Amygdala (tissue), 56 donors: ENCODE measurements around the gene CNIH4.
"Not testable (repeated sequence)": the region's sequence is repeated elsewhere in the genome, so short reads cannot be mapped to it uniquely, and the experiment has no call there.

ENCODE experiments used
- DNase-seq, 56 donors: peaks; one replicate each; lab custom pipeline; 2025; lab: John Stamatoyannopoulos, UW

Gene CNIH4

DNA sequence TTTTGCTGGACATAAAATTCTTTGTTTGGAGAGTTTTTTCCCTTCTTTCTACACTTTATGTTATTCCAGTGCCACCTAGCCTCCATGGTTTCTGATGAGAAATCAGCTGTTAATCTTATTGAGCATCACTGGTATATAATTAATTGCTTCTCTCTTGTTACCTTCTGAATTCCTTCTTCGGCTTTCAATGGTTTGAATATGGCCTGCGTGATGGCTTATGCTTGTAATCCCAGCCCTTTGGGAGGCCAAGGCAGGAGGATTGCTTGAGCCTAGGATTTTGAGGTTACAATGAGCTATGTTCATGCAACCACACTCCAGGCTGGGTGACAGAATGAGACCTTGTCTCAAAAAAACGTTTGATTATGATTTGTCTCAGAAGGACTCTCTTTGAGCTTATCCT lies 13.0 kb upstream of the CNIH4 start:
- DNase-seq: no peak

DNA sequence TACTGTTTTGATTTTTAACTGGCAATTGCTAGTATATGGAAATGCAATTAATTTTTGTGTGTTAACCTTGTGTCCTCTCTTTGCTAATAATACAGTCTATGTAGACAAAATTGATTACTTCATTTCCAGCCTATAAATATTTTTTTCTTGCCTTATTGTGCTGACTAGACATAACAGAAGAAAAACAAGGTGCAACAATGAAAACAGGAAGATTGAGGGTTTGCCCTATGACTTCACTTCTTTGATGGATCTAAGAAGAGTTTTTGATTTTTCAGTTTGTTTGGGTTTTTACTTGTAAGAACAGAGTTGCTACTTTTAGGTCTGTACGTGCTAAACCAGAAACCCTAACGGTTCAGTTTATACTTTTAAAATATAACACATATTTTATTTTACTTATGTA lies 8.5 kb upstream of the CNIH4 start:
- DNase-seq: no peak

DNA sequence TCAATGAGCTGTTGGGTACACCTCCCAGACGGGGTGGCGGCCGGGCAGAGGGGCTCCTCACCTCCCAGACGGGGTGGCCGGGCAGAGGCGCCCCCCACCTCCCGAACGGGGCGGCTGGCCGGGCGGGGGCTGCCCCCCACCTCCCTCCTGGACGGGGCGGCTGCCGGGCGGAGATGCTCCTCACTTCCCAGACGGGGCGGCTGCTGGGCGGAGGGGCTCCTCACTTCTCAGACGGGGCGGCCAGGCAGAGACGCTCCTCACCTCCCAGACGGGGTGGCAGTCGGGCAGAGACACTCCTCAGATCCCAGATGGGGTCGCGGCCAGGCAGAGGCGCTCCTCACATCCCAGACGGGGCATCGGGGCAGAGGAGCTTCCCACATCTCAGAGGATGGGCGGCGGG lies 7.0 kb upstream of the CNIH4 start:
- not testable (repeated sequence) for DNase-seq

DNA sequence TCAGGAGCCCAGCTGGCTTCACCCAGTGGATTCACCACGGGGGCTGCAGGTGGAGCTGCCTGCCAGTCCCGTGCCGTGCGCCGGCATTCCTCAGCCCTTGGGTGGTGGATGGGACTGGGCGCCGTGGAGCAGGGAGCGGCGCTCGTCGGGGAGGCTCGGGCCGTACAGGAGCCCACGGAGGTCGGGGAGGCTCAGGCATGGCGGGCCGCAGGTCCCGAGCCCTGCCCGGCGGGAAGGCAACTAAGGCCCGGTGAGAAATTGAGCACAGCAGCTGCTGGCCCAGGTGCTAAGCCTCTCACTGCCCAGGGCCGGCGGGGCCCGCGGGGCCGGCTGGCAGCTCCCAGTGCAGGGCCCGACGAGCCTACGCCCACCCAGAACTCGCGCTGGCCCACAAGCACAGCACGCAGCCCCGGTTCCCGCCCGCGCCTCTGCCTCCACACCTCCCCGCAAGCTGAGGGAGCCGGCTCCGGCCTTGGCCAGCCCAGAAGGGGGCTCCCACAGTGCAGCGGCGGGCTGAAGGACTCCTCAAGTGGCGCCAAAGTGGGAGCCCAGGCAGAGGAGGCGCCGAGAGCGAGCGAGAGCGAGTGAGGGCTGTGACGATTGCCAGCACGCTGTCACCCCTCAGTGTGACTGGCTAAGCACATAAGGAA lies 4.1 kb upstream of the CNIH4 start:
- not testable (repeated sequence) for DNase-seq

DNA sequence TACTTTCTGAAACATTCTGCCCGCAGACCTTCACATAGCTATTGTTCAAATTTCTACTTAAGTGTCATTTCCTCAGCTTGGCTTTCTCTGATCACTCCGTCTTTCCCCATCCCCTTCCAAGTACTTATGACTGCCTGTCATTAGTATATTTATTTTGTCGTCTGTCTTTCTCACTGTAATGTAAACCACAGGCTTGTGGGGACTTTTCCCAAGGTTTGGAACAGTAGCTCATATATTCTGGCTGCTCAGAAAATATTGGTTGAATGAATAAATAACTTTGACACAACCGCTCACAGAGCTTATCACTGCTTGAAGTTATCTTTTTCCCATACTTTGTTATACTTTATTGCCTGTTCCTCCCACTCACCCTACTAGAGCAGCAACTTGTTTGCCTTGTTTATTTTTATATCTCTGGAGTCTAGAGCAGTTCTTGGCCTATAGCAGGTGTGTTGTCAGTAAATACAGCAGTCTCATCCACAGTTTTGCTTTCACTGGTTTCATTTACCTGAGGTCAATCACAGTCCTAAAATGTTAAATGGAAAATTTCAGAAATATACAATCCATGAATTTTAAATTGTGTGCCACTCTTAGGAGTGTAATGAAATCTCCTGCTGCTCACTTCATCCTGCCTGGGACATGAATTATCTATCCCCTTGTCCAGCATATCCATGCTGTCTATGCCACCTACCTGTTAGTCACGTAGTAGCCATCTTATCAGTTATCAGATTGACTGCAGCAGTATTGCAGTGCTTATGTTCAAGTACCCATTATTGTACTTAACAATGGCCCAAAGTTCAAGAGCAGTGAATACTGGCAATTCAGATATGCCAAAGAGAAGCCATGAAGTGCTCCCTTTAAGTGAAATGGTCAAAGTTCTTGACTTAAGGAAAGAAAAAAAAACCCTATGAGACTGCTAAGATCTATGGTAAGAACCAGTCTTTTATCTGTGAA lies 2.4 kb upstream of the CNIH4 start:
- no peak for DNase-seq

DNA sequence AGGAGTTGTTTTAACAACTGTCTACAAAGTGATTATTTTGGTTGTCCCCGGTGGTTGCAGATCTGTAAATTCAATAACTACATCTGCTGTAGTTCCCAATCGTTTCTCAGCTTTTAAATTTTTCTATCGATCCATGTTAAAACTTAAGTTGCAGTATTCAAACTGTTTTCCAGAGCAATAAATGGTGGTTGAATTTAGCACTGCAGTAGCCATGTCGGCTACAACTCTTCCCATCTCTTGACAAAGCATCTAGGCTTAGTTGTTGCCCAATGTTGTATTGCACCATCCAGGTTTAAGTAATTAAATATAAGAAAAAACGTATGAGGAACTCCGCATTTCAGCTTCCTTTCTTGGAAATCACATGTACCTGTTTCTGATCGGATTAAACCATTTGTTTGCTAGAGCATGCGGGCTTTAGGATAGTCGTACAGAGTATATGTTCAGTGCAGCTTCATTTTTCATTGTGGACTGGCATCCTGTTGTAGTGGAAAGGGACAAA lies 996 bp downstream of the CNIH4 start:
- no peak for DNase-seq

DNA sequence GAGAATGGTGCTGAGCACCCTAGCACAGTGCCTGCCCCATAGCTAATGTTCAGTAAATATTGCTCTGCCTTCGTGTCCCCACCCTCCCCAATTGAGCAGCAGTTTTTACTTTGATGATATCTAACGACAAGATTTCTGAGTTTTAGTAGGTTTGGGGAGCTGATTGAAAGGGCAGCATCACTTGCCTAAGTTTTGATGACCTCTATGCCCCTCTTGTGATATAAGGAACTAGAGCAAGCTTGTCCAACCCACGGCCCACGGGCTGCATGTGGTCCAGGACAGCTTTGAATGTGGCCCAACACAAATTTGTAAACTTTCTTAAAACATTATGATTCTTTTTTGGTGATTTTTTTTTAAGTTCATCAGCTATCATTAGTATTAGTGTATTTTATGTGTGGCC lies 1.6 kb downstream of the CNIH4 start:
- no peak for DNase-seq

DNA sequence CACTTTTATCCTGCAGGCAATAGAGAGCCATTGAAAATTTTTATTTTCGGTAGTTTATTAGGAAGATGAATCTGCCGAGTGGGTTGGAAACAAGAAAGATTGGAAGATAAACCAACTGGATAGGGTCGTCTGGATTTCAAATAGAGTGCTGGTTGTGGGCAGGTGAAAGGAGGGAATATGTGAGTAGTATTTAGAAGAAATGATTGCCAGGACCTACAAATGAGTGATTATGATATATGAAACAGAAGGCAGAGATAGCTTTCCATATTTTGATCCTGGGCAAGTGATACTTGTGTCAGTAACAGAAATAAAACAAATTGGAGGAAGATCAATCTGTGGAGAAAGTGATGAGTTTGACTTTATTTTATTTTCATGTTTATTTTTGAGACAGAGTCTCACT lies 2.5 kb downstream of the CNIH4 start:
- DNase-seq: no peak

DNA sequence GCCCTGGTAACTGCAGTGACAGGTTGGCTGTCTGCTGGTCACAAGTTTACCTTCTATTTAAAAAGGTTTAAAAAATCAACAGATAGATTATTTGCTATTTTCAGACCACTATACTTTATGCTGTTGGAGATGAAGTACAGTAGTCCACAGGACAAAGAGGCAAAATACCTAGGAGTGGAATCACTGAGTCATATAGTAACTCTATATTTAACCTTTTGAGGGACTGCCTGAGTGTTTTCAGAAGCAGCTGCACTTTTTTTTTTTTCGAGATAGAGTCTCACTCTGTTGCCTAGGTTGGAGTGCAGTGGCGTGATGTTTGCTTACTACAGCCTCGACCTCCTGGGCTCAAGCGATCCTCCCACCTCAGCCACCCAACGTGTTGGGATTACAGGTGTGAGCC lies 11.7 kb downstream of the CNIH4 start:
- DNase-seq: no peak

DNA sequence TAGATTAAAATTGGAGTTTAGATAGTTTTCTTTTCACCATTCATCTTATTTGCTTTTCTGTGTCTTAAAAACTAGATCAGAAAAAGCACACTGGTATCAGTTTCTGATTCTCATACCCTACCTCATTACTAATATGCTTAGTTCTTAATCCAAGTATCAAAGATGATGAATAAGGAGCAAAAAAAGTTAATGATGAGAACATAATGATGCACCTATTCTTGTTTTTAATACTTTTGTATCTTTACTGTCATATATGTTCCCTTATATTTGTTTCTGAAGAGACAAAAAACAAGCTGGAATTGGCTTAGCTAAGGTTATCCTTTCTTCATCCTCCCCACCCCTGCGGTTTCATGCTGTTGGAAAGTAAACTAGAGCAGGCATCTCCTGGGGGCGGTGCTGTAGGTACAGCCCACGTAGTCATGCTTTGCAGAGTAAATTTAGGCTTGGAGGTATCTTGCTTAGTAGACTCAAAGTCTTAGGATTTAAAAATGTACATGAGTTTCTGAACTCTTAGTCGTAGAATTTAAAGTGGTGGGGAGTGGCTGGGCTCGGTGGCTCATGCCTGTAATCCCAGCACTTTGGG lies 16.4 kb downstream of the CNIH4 start:
- DNase-seq: no peak

DNA sequence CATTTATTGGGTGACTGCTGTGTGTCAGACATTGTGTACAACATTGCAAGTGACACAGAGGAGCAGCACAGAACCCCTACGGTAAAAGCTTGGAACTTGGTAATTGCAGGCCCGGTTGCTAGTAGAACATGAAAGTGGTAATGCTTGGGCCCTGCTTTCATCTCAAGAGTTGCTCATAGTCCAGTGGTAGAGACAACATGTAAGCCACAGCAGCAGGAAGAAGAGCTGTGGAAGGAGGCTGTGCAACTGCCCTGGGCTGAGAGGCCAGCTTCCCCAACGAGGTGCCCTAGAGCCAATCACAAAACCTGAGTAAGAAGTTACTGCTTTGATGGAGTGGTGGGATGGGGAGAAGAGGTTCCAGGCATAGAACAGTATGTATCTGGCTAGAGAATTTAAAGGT lies 18.4 kb downstream of the CNIH4 start:
- DNase-seq: no peak

DNA sequence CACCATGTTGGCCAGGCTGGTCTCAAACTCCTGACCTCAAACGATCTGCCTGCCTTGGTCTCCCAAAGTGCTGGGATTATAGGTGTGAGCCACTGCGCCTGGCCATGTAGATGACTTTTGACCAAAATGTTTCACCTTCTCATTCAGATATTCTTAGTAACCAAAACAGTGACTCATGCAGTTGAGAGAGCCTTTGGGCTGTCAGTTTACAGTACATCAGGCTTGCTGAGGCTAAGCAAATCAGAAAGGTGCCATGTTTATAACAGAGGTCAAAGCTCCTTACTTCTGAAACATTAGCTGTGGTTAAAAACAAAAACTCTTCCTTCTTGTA lies 21.0 kb downstream of the CNIH4 start:
- no peak for DNase-seq

DNA sequence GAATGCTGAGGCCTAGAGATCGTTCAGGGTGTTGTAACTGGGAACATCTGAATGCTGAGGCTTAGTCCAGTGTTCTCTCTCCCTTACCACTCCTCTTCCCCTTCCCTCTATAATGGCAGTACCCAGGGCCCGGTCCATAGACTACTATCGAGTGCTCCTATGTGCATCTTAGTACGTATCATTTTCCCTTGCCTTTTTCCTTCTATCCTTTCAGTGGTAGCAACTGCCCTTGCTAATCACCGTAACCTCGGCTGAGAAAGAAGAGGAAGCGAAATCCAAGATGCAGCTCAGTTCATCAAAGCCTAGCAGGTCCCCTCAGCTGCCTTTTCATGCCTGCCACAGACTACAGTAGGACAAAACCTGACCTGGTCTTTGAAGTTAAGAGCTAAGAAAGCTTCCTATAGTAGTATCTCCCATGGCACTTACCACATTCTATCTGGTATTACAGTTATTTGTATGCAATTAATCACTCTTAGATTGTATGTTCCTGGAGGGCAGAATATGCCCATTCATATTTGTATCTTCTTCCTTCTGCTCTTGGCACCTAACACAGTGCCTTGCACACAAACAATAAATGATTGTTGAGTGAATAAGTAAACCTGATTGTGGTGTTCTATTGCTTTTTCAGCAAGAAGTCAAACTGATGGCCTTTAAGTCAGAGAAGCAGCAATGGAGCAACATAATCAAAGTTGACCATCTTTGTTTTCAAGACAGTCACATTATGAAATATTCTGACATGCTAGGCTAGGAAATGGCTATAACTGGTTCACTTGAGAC lies 22.4 kb downstream of the CNIH4 start:
- no peak for DNase-seq

DNA sequence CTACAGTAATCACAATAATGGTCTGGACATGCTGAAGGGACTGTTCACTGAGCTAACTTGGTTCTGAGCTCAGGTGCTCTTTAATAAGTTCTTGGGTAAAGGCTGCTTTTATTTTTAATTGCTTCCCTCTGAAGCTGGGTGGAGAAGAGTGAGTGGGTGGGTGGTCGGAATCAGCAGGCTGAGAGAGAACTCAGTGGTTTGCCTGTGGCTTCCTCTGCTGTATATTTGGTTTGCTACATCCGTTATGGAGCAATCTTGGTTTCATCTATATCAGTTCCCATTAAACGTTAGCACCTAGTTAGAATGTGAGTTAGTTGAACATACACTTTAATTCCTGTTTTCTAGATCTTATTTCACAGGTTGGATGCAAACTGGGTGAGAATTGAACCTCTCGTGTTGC lies 23.3 kb downstream of the CNIH4 start:
- DNase-seq: peak in 1 of 56 donors; percentile 11

DNA sequence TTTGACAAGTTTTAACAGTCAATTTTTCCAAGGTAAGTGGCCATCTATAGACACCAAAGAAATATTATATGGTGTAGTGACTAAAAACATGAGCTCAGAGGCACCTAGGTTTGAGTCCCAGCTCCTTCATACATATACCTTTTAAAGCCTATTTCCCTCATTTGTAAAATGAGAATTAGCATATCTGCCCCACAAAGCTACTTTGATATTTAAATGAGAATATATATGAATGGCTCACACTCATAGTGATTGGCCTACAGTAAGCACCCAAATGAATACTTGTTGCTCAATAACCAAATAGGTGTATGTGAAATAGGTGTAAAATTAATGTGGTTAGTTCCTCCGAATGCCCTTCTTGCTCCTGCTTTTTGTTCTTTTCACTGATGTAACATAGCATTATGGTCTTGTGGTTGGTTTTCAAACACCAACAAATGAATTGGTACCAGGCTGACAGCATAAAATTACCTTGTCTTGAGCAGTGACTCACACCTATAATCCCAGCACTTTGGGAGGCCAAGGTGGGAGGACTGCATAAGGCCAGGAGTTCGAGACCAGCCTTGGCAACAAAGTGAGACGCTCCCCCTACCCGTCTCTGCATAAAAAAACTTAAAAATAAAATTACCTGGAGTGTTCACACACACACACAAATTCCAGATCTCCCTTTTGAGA lies 25.3 kb downstream of the CNIH4 start:
- DNase-seq: no peak

DNA sequence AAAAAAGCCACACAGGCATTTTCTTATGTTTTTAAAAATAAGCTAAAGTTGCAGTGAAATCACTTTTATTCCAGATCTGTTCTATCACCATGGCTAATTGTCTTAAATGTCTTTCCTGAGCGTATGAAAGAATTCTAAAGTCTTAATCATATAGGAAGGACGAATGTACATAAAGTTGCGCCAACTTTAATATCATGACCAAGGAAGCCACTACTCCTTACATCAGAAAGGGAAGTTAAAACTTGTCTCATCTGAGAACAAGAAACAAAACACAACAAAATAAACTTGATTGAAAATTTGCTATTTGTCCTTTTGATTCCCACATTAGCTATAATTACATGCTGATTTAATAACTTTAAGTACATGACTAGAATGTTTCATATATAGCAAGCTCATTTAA lies 26.5 kb downstream of the CNIH4 start:
- no peak for DNase-seq

DNA sequence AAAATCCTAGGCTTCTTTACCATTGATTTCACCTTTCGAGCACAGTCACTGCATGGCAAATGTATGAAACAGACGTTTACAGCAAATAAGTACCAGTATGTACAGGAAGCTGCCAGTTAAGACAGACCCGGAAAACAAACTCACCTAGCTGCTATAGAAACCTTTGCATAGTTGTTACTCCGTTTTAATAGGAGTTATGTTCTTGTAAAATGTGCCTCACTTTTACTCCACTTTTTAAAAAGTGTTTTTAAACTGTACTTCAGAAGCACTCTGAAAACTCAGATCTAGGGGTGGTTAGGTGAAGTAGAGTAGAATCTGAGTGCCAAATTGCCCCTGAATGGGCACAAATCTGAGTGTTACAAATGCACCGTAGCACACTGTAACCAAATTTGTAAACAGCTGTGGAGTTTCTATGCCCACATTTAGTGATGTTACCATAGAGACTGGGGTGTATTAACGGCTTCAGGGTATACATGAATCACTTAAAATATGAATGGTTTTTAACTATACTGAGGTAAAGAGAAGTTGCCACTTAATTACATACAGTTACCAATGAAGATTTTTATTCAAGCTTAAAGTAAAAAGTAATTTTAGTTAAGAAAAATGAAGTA lies 30.7 kb downstream of the CNIH4 start:
- no peak for DNase-seq

DNA sequence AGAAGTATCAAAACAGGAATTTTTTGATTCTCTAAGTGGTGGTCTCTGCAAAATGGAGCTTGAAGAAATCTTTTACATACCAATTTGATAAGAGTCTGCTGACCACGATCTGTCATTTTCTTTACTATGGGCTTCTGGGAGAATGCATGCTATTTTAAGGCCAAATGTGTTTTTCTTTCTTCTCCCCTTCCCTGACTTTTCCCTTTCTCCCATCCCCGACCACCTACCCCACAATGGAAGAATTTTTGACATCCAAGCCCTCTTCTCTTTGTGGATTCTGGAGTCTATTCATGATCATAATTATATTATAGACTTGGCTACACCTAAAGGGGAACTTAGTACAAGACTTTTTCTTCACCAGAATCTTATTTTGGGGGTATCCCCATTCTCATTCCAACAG lies 31.3 kb downstream of the CNIH4 start:
- no peak for DNase-seq

DNA sequence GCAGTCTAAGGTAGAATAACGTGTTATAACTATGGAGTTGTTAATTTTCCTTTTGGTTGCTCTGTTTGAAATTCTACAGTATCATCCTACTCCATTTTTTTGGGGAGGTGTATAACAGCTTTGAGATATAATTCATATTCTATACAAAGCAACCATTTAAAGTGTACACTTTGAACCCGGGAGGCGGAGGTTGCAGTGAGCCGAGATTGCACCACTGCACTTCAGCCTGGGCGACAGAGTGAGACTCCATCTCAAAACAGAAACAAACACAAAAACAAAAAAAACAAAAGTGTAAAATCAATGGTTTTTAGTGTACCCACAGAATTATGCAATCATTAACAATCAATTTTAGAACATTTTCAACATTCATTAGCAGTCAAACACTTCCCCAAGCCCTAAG lies 33.8 kb downstream of the CNIH4 start:
- DNase-seq: no peak
